Loucy (cell line): ENCODE measurements around the gene CLPSL1.

Experiments
- H2AFZ ChIP-seq: fragments of 200-600 bp; sonication (generic); 2 replicates; pipeline ENCODE4 v1.6.0; 2016; ENCODE audit warnings: antibody characterized with exemption, mild to moderate bottlenecking, low read length, moderate library complexity
- H3F3A ChIP-seq: fragments of 200-600 bp; 2 replicates; pipeline ENCODE4 v1.6.0; 2016; ENCODE audit warnings: antibody characterized with exemption, low read depth, mild to moderate bottlenecking
- H3K27me3 ChIP-seq: fragments of 200-600 bp; sonication (generic); 2 replicates; pipeline ENCODE4 v1.6.1; 2014; ENCODE audit warnings: low read length, mild to moderate bottlenecking; ENCODE audit not compliant: insufficient read depth, poor library complexity, severe bottlenecking
- H3K36me3 ChIP-seq: fragments of 200-600 bp; sonication (generic); 2 replicates; pipeline ENCODE4 v1.6.1; 2016; ENCODE audit warnings: low read length; ENCODE audit not compliant: insufficient read depth
- H3K4me1 ChIP-seq: fragments of 200-600 bp; sonication (generic); 2 replicates; pipeline ENCODE4 v1.5.1; 2014; ENCODE audit warnings: low read length, mild to moderate bottlenecking; ENCODE audit not compliant: insufficient read depth, poor library complexity, severe bottlenecking
- H3K4me2 ChIP-seq: fragments of 200-600 bp; sonication (generic); 2 replicates; pipeline ENCODE4 v1.6.0; 2014; ENCODE audit warnings: antibody characterized with exemption, low read length, low read depth, mild to moderate bottlenecking; ENCODE audit not compliant: poor library complexity, severe bottlenecking
- H3K4me3 ChIP-seq: fragments of 200-600 bp; sonication (generic); 2 replicates; pipeline ENCODE4 v1.5.1; 2014; ENCODE audit warnings: low read length, mild to moderate bottlenecking, mixed read lengths; ENCODE audit not compliant: poor library complexity, severe bottlenecking
- H3K79me2 ChIP-seq: fragments of 200-600 bp; sonication (generic); 2 replicates; pipeline ENCODE4 v1.6.1; 2014; ENCODE audit warnings: low read length; ENCODE audit not compliant: insufficient read depth
- H3K9ac ChIP-seq: fragments of 200-600 bp; sonication (generic); 2 replicates; pipeline ENCODE4 v1.6.0; 2014; ENCODE audit warnings: mild to moderate bottlenecking, low read depth, low read length, moderate library complexity; ENCODE audit not compliant: poor library complexity, severe bottlenecking
- H3K9me2 ChIP-seq: fragments of 200-600 bp; sonication (generic); replicated peaks from 2 replicates; pipeline ENCODE4 v1.6.1; 2016; ENCODE audit warnings: low read depth, low read length, mixed read lengths
- H3K9me3 ChIP-seq: fragments of 200-600 bp; sonication (generic); 2 replicates; pipeline ENCODE4 v1.6.1; 2014; ENCODE audit warnings: mild to moderate bottlenecking, antibody characterized with exemption, low read length, low read depth; ENCODE audit not compliant: insufficient read depth
- H4K20me1 ChIP-seq: fragments of 200-600 bp; sonication (generic); 2 replicates; pipeline ENCODE4 v1.6.0; 2014; ENCODE audit warnings: antibody characterized with exemption, low read length, mild to moderate bottlenecking; ENCODE audit not compliant: insufficient read depth, poor library complexity, severe bottlenecking
- CTCF ChIP-seq: fragments of 200-600 bp; sonication (generic); conservative IDR thresholded peaks from 2 replicates; pipeline ENCODE4 v1.5.1; 2014; ENCODE audit warnings: mild to moderate bottlenecking, antibody characterized with exemption, low read length
- EZH2phosphoT487 ChIP-seq: fragments of 200-600 bp; IDR thresholded peaks from 2 replicates; pipeline ENCODE4 v1.6.1; 2018; ENCODE audit warnings: antibody characterized with exemption, mild to moderate bottlenecking, moderate library complexity, borderline replicate concordance

The CLPSL1 gene

GRCh38 chr6:35784200-35784599, 3.4 kb downstream of the CLPSL1 start:
- H4K20me1 ChIP-seq = no peaks in the 10 kb centered on the region
- H3K27me3 ChIP-seq = no peaks in the 10 kb centered on the region
- H3K4me1 ChIP-seq = no peaks in the 10 kb centered on the region
- no peak overlapping the region for H2AFZ ChIP-seq
- no peaks in the 10 kb centered on the region for H3K9me2 ChIP-seq
- no peaks in the 10 kb centered on the region for H3K79me2 ChIP-seq
- H3K9ac ChIP-seq = no peak overlapping the region
- TF ChIP-seq EZH2phosphoT487 (no peak), CTCF (no peak)
- no peaks in the 10 kb centered on the region for H3K9me3 ChIP-seq
- H3F3A ChIP-seq = no peaks in the 10 kb centered on the region
- no peak overlapping the region for H3K4me3 ChIP-seq
- H3K36me3 ChIP-seq = no peaks in the 10 kb centered on the region
- H3K4me2 ChIP-seq = no peak overlapping the region

- no peaks in the 10 kb centered on the region for H4K20me1 ChIP-seq
- no peak for TF ChIP-seq EZH2phosphoT487
- no peak overlapping the region for H3K9ac ChIP-seq
- H3K9me2 ChIP-seq = no peaks in the 10 kb centered on the region
- no peak overlapping the region for H3K4me3 ChIP-seq
- H3K36me3 ChIP-seq = no peaks in the 10 kb centered on the region
- no peaks in the 10 kb centered on the region for H3K9me3 ChIP-seq
- no peaks in the 10 kb centered on the region for H3K79me2 ChIP-seq
- no peak overlapping the region for H3K4me2 ChIP-seq
- no peaks in the 10 kb centered on the region for H3K4me1 ChIP-seq
- no peaks in the 10 kb centered on the region for H3F3A ChIP-seq
- no peak overlapping the region for H2AFZ ChIP-seq
- no peaks in the 10 kb centered on the region for H3K27me3 ChIP-seq
Measured at GRCh38 chr6:35786272-35786671, 5.5 kb downstream of the CLPSL1 start.

- H3K79me2 ChIP-seq = no peaks in the 10 kb centered on the region
- H3K9ac ChIP-seq = no peak overlapping the region
- H3K9me3 ChIP-seq = no peaks in the 10 kb centered on the region
- no peak overlapping the region for H3K4me3 ChIP-seq
- no peaks in the 10 kb centered on the region for H4K20me1 ChIP-seq
- no peak overlapping the region for H3K4me2 ChIP-seq
- no peak for TF ChIP-seq CTCF
- TF ChIP-seq EZH2phosphoT487 = no peak
- no peaks in the 10 kb centered on the region for H3F3A ChIP-seq
- no peaks in the 10 kb centered on the region for H3K4me1 ChIP-seq
- no peaks in the 10 kb centered on the region for H3K27me3 ChIP-seq
- no peaks in the 10 kb centered on the region for H3K36me3 ChIP-seq
- no peaks in the 10 kb centered on the region for H3K9me2 ChIP-seq
- no peak overlapping the region for H2AFZ ChIP-seq
Measured at GRCh38 chr6:35786810-35787209, 6.0 kb downstream of the CLPSL1 start.
